Testis (tissue), 3 donors: ENCODE results near the gene ZBTB20. TPM values are rescaled to one million over a fixed set of nuclear protein-coding genes. Genes with fewer than 3 reads are reported as not detected.

Experiments used
- DNase-seq: peaks from one replicate; pipeline ENCODE4 v3.0.0-alpha.2; 2019
- H3K27ac ChIP-seq, 2 donors: fragments of 200-600 bp; sonication (generic); one replicate each; pipeline ENCODE4 v1.5.1; 2019
- H3K27me3 ChIP-seq: fragments of 200-600 bp; sonication (generic); one replicate; pipeline ENCODE4 v1.5.1; 2019
- H3K36me3 ChIP-seq: fragments of 200-600 bp; sonication (generic); one replicate; pipeline ENCODE4 v1.5.1; 2017; ENCODE audit warnings: low read depth; ENCODE audit errors: missing control alignments
- H3K4me1 ChIP-seq: fragments of 200-600 bp; sonication (generic); one replicate; pipeline ENCODE4 v1.5.1; 2019
- H3K4me3 ChIP-seq, 2 donors: fragments of 200-600 bp; sonication (generic); one replicate each; pipeline ENCODE4 v1.5.1; 2017 to 2019
- H3K9me3 ChIP-seq: fragments of 200-600 bp; sonication (generic); one replicate; pipeline ENCODE4 v1.5.1; 2017
- POLR2A ChIP-seq: fragments of 450-650 bp; IDR thresholded peaks from one replicate; pipeline ENCODE4 v1.6.1; 2017; ENCODE audit warnings: antibody characterized with exemption, mild to moderate bottlenecking, moderate library complexity
- WGBS, 2 donors: methylation state at CpG; one replicate each; pipeline ENCODE4 v1.1.5; 2018; 5-methylcytosine and 5-hydroxymethylcytosine counted together
- intact Hi-C: fragments of 100-400 bp; cut with DNase I; formaldehyde crosslinking; loops from one replicate; pipeline ENCODE4 v1.15.1; 2023; ENCODE audit warnings: low total_unique reads
- polyA plus RNA-seq: library from polyadenylated mRNA; stranded (reverse); fragments of 350-450 nt; fragmentation: Illumina TruSeq; extraction: RNeasy Lipid Tissue Mini Kit (QIAGEN cat#74804); gene quantifications from one replicate; pipeline ENCODE4 v1.2.3, GENCODE V29; 2014; ENCODE audit warnings: low read depth, low replicate concordance; ENCODE audit not compliant: insufficient read depth
- total RNA-seq, 2 donors: library from RNA; depleted of rRNA; stranded (reverse); fragments of >200 nt; gene quantifications; one replicate each; pipeline ENCODE4 v1.2.3, GENCODE V29; 2016
- TF ChIP-seq, protein P1 (sequence below), 3 experiments: fragments of 450-650 bp in 2 of 3; fragments of 200-600 bp in 1 of 3; sonication (generic) in 1 of 3; IDR thresholded peaks; one replicate each; pipeline ENCODE4 v1.5.1; 2016 to 2019; ENCODE audit warnings: antibody characterized with exemption in 3 of 3, mild to moderate bottlenecking in 2 of 3, moderate library complexity in 1 of 3

ZBTB20 gene
- total and polyA plus RNA-seq, 3 donors from 2014 or later = 36.8 to 179 (median 126) TPM

DNA sequence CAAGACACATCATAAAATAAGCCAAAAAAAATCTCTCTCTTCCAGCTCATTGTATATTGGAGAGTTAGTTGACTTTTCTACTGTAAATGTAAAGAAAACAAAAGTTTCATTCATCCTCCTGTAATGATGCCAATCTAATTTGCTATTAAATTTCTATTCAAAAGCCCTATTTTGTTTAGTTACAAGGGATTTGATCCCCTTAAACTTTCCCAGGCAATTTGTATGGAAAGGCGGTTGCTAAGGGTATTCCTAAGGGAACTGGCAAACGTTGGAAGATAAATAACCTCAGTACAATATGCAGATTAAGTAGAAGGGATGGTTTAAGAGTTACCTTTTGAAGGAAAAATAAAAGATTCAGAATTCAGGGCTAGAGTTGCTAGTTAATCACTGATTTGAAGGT lies 500.6 kb downstream of the ZBTB20 start:
- H3K36me3 ChIP-seq = no peaks in the 10 kb centered on the region
- no peak overlapping the region for H3K4me3 ChIP-seq
- no peak overlapping the region for H3K27ac ChIP-seq
- no peaks in the 10 kb centered on the region for H3K27me3 ChIP-seq
- H3K9me3 ChIP-seq = no peaks in the 10 kb centered on the region
- no peak for TF ChIP-seq POLR2A
- TF ChIP-seq, protein P1, sequence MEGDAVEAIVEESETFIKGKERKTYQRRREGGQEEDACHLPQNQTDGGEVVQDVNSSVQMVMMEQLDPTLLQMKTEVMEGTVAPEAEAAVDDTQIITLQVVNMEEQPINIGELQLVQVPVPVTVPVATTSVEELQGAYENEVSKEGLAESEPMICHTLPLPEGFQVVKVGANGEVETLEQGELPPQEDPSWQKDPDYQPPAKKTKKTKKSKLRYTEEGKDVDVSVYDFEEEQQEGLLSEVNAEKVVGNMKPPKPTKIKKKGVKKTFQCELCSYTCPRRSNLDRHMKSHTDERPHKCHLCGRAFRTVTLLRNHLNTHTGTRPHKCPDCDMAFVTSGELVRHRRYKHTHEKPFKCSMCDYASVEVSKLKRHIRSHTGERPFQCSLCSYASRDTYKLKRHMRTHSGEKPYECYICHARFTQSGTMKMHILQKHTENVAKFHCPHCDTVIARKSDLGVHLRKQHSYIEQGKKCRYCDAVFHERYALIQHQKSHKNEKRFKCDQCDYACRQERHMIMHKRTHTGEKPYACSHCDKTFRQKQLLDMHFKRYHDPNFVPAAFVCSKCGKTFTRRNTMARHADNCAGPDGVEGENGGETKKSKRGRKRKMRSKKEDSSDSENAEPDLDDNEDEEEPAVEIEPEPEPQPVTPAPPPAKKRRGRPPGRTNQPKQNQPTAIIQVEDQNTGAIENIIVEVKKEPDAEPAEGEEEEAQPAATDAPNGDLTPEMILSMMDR (IDR thresholded peaks at IDR 0.05) = no peak
- DNase-seq = no peak
- 65 to 78% methylated on average over 2 of the region's 2 CpGs for WGBS, 2 donors
- intact Hi-C loops = no loop called here
- peaks cover 16% of the 10 kb centered on the region for H3K4me1 ChIP-seq

DNA sequence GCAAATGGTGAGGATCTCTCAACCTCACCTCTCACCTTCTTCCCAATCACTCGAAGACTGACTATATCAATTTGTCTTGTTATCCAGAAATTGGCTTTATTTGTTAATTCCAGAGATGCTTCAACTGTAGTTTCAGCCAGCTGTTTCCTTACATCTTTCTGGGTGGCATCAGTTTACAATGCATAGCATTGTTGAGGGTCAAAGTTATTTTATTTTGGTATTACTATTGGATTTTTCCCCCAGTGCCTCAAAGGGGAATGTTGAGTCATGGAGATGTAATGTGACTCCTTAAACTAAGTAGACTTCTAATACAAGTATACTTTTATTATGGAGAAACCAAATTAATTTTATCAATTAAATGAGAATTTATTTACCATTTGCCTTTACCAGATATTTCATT lies 501.7 kb downstream of the ZBTB20 start:
- Histone ChIP-seq H3K27me3 (no peaks in the 10 kb centered on the region), H3K4me3 (no peak overlapping the region), H3K27ac (no peak overlapping the region), H3K9me3 (no peaks in the 10 kb centered on the region), H3K4me1 (peaks cover 7% of the 10 kb centered on the region), H3K36me3 (no peaks in the 10 kb centered on the region)
- intact Hi-C loops = no loop called here
- 88 to 95% methylated on average over 1 of the region's 1 CpG for WGBS, 2 donors
- TF ChIP-seq, protein P1 (IDR thresholded peaks at IDR 0.05) = no peak
- TF ChIP-seq POLR2A = no peak
- no peak for DNase-seq

DNA sequence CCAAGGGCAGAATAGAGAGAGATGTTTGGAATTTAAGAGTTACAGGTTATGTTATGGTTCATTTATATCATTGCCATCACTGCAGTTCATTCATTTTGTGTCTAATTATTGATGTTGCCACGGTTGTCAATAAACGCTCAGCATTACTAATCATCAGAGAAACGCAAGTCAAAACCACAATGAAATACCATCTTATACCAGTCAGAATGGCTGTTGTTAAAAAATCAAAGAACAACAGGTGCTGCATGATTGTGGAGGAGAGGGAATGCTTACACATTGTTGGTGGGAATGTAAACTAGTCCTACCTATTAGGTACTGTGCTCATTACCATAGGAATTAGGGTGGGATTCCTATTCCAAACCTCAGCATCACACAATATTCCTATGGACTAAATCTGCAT lies 502.7 kb downstream of the ZBTB20 start:
- Histone ChIP-seq H3K27ac (no peak overlapping the region), H3K4me1 (peaks cover 3% of the 10 kb centered on the region), H3K36me3 (no peaks in the 10 kb centered on the region), H3K4me3 (no peak overlapping the region), H3K27me3 (no peaks in the 10 kb centered on the region), H3K9me3 (no peaks in the 10 kb centered on the region)
- no peak for DNase-seq
- no peak for TF ChIP-seq POLR2A
- TF ChIP-seq, protein P1 (IDR thresholded peaks at IDR 0.05) = no peak
- 93 to 98% methylated on average over 3 of the region's 3 CpGs for WGBS, 2 donors
- intact Hi-C loops = no loop called here

DNA sequence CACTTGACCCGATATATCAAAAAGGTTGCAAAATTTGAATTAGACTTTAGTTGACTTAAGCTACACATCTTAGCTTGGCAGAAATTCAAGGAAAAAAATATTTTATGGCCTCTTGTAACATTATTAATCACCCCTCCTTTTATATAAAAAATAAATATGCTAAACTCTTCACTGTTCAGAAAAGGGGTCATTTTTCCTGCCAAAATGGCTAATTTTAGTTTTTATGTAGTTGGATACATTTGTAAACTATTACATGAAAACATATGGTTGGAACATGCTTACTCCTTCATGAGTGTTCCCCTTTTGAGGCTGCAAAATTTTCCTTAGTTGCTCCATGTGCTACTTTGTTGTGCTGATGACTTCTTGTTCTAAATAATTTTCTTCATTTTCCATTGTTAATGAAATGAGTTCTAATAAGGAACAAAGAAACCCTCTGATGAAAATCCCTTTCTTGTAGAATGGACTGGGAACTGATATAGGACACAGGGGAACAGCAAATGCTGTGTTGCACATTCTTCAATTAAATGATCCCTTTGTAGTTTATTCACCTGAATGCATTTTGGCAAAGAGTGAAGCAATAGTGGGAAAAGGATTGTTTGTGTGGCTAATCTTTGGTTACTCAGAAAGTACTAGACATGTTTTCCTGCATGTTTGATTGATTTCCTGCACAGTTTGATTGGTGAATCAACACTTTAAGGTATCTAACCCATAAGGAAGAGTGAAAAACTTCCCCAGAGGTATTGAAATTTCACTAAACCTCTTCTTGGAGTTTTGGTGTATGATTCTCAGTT lies 503.9 kb downstream of the ZBTB20 start:
- WGBS, 2 donors = 71 to 89% methylated on average over 1 of the region's 1 CpG
- TF ChIP-seq, protein P1 (IDR thresholded peaks at IDR 0.05) = no peak
- TF ChIP-seq POLR2A = no peak
- no peak overlapping the region for H3K27ac ChIP-seq

DNA sequence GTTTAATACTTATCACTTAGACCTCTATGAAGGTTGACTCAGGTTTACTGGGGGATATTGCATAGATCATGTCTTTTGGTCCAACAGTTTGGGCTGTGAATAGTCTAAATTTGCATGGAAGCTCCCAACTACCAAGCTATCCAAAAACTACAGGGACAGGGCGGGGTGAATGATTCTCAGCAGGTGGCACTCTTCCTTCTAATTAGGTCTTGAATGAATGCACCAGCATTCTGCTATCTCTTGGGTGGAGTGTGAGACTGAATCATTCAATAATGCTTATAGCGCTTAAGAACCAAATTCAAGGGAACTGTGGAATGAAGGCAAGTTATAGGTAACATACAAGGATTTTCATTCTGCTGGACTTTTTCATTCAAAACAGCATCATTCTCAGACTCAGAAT lies 507.0 kb downstream of the ZBTB20 start:
- Histone ChIP-seq H3K27ac (no peak overlapping the region), H3K4me1 (no peaks in the 10 kb centered on the region), H3K27me3 (no peaks in the 10 kb centered on the region), H3K4me3 (no peak overlapping the region), H3K9me3 (no peaks in the 10 kb centered on the region), H3K36me3 (no peaks in the 10 kb centered on the region)
- DNase-seq = no peak
- WGBS, 2 donors = 91 to 94% methylated on average over 2 of the region's 2 CpGs
- intact Hi-C loops = no loop called here
- TF ChIP-seq, protein P1 (IDR thresholded peaks at IDR 0.05) = no peak
- no peak for TF ChIP-seq POLR2A

More for the DNA sequence above, 503.9 kb downstream of the ZBTB20 start:
- H3K27me3 ChIP-seq = no peaks in the 10 kb centered on the region
- DNase-seq = no peak
- no peaks in the 10 kb centered on the region for H3K4me1 ChIP-seq
- no peak overlapping the region for H3K4me3 ChIP-seq
- intact Hi-C loops = no loop called here
- no peaks in the 10 kb centered on the region for H3K9me3 ChIP-seq
- H3K36me3 ChIP-seq = no peaks in the 10 kb centered on the region
